HG03439 (cell line): ENCODE data around the gene RIPOR3.
"Not testable (repeated sequence)": the region's sequence is repeated elsewhere in the genome, so short reads cannot be mapped to it uniquely, and the experiment has no call there.

Experiments
- ATAC-seq: cut with Tn5 transposase; IDR thresholded peaks from one replicate; pipeline ENCODE4 v1.9.1; 2021; ENCODE audit warnings: mild to moderate bottlenecking, moderate library complexity; ENCODE audit not compliant: unreplicated experiment

The RIPOR3 gene

DNA sequence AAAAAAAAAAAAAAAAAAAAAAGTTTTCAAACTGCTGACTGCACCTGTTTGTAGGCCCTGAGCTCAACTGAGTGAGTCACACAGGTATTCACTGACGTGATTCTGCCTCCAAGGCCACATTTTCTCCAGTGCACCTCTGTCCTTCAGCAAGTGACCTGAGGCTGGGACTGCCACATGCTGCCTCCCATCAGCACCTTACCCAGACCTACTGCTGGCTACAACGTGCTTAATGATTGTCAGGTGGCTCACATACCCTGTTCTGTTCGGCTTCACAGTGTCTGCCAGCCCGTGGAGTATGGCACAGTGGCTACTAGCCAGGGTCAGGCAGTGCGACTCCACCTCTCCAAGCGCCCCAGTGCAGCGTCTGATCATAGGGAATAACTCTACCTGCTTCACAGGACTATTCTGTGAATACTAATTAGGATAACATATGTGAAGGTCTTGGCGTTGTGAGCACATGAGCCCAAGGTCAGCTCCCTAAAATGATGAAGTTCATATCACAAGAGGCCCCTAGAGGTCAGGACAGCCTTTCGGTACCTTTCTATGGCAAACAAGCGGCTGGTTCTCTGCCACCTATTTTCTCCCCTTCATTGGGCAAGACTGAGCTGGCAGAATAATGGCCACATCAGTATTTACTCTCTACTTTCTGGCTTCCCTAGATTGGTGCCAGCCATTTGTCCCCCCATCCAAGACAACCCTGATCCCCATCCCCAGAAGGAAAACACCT, 28.1 kb downstream of the RIPOR3 start:
- no peak for ATAC-seq

DNA sequence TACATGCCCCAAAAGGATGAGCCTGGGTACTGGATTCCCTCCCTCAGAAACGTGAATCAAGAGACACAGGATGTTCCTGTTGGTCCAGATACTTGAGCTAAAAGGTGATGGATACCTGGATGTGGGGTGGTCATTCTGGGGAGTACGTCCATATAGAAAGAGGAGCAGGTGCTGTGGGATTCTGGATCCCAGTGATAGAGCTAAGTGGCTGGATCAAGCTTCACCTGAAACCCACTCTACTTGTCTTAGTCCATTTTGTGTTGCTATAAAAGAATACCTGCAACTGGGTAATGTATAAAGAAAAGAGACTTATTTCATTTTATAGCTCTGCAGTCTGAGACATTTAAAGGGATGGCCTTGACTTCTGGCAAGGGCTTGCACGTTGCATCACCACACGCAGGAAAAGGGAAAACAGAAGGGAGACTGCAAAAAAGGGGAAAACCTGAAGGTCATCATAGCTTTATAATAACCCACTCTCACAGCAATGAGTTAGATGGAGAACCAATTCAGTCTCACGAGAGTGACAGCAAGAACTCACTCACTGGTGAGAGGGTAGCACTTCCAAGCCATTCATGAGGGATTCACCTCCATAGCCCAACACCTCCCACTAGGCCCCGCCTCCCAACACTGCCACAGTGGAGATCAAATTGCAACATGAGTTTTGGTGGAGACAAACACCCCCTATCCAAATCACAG, 31.2 kb downstream of the RIPOR3 start:
- ATAC-seq, result no peak

DNA sequence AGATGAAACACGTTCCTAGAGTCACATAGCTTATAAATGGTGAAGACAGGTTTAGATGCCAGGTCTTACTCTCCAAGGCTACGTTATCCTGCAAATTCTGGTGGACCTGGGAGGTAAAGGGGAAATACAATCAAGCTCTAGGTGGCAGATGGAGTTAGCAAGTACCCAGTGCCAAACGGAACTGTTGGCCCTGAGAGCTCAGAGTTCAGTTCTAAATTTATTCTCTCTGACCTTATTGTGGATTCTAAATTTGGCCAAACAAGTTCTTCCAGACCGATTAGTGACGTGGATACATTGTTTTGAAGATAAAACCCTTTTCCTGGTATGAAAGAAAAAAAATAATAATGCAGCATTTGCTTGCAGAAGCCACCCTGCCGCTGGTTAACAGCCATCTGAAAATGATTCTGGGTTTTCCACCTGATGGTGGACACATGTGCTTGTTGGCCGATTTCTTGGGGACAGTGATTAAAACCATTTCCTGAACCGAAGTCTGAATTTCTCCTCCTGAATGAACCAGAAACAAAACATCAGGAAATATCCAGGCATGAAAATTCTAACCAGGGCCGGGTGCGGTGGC, 32.5 kb downstream of the RIPOR3 start:
- no peak for ATAC-seq

DNA sequence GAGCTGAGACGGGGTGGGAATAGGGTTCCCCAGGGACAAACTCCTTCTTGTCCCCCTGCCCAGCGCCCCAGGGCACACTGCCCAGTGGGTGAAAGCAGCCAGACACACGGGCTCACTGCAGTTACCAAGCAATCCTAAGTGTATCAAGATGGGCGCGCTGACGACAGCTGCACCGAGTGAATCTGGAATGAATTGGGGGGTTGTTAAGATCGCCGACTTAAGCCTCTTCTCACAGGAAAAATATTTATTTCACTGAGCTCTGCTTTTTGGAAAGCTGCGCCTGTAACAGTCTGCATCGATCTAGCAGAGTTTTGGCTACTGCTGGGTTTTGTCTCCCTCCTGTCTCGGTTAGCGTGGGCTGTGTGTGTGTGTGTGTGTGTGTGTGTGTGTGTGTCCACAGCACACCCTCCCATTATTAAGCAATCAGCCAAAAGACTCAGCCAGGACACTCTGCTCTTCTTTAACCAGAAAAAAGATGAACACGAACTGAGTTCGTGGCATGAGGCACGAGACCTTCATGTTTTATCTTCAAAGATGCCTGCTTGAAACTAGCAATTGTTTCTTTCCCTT, 35.9 kb downstream of the RIPOR3 start:
- no peak for ATAC-seq

DNA sequence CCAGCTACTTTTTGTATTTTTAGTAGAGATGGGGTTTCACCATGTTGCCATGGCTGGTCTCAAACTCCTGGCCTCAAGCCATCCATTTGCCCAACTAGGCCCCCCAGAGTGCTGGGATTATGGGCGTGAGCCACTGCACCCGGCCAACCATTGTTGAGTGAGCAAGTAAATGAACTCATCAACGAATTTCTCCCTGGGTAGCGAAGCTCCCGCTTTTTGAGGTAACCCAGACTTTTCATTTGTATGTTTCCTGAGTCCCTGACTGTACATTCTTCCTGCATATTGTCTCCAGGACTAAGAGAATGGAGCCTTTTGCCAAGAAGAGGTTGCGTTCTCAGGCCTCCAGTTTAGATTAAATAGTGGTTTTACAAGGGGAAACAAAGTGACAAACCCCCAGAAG, 36.4 kb downstream of the RIPOR3 start:
- ATAC-seq, result no peak

DNA sequence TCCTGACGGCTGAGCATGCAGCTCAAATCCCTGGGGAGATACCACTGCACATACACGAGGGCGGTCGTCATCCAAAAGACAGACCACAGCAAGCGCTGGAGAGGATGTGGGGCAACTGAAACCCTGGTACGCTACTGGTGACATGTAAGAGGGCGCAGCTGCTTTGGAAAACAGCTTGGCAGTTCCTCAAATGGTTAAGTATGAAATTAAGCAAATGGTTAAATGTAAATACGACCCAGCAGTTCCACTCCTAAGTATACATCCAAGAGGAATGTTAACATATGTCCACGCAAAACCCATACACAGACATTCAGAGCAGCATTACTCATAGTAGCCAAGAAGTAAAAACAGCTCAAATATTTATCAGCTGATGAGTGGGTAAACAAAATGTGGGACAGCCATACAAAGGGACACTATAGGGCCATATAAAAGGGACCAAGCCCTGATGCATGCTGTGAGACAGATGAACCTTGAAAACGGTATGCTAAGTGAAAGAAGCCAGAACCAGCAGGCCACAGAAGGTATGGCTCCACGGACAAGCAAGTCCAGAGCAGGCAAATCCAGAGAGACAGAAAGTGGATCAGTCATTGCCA, 38.5 kb downstream of the RIPOR3 start:
- ATAC-seq, result no peak

- ATAC-seq, result no peak
Observed at GRCh38 chr20:50651676-50652075, 39.7 kb downstream of the RIPOR3 start.

GRCh38 chr20:50649590-50649989, 41.8 kb downstream of the RIPOR3 start:
- no peak for ATAC-seq

GRCh38 chr20:50648651-50649050, 42.7 kb downstream of the RIPOR3 start:
- no peak for ATAC-seq

DNA sequence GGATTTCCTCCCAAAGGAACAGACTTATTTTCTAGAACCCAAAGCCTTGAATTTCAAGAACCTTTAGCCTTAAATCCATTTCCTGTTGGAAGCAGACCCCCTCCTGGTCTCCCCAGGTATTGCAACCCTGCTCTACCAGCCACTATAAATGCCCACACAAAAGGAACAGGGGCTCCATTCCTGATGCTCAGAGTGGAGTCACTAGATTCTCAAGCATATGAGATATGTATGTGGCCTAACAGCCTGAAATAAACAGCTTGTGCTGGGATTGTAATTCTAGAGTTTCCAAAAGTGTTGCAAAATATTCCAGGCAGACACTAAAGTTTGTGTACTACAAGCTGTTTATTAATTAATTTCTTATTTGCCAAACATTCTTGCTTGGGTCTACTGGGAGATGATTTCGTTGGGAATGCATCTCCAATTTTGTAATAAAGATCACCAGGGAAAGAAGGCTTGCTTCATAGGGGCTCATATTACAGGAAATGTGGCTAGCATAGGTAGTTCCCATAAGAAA, 44.8 kb downstream of the RIPOR3 start:
- no peak for ATAC-seq

DNA sequence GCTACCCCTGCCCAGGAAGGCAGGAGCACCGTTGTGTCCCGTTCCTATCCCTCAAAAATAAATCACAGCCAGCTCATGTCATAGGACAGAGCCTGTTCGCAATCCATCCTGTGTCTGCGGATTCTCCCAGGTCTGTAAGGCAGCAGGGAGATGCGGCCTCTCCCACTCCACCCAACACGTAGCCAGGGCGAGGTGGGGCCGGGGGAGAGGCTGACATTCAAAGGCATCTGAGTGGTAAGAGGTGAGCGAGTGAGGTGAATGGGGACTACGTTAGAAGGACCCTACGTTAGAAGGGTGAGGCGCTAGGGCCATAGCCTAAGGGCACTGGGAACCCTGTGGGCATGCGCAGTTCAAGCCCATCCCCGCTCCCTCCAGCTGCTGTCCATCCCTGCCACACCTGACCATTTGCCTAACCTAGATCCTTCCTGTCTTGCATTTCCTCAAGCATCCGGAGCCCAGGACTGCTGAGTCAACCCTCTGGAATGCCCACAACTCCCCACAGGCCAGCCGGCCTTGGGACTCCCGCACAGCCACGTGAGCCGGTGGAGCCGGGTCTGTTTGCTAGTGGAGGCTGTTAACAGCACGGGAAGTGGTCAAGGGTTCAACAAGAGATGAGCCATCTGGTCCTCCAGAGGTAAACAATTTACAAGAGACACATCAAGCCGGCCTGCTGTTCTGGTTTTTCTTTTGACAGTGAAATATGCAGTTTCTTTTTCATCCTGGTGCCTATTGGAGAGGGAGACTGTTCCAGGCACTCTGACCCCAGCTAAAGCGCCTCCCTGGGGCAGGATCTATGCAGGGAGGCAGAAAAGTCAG, 45.9 kb downstream of the RIPOR3 start:
- ATAC-seq, result no peak

GRCh38 chr20:50642288-50642803, 49.0 kb downstream of the RIPOR3 start:
- no peak for ATAC-seq

DNA sequence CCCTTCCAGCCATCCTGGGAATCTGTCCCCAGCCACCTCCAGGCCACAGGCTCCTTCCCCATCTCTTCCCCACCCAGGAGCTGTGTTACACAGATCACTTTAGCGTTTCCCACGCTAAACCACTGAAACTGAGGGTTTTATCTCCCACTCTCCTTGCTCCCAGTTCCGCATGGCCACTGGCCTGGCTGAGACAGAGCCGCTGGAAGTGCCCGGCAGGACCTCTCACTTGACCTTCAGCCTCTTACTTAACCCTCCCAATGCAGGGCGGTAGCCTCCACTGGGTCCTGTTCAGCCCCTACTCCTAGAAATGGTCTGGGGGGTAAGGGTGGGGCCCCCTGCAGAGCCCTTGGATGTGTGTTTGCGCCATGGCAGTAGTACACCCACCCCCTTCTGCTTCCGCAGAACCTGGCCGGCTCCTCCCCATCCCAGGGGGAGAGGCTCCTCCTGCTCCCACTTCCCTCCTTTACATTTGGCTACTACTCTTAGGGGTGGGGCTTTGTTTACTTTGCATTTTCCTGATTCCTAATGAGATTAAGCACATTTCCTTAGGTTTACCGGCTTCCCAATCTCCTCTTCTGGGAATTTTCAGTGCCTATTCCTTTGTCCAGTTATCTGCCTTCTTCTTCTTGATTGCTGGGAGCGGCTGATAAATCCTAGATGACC, 49.6 kb downstream of the RIPOR3 start:
- ATAC-seq, result not testable (repeated sequence)

DNA sequence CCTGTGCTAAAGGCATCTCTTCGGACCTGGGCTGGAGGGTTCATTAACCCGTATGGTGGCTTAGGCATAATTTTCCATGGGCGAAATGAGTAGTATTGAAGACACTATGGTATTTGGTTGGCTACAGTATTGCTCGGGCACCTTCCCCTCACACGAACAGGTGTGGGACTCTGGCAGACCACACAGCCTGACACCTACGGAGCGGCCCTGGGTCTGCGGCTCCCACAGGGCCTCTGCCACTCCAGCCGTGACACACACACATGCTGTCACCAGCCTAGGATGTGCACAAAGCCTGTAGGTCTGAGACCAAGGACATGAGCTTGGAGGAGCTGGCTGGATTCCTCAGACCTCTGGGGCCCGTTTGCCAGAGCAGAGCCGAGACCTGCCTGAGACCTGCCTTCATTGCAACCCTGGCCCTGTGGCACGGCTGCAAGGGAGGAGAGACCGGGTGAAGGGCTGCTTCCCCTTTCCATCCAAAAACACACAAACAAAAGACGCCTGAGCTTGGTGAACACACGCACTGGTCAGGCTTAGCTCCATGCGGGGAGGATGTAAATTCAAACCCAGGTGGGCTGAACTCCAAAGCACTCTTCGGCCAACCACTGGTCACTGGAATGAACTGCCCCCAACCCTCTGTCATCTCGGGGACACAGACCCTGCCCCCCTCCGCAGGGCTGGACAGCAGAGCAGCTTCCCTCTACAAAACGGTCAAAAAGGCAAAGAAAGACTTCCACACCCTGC, 51.2 kb downstream of the RIPOR3 start:
- ATAC-seq, result not testable (repeated sequence)

DNA sequence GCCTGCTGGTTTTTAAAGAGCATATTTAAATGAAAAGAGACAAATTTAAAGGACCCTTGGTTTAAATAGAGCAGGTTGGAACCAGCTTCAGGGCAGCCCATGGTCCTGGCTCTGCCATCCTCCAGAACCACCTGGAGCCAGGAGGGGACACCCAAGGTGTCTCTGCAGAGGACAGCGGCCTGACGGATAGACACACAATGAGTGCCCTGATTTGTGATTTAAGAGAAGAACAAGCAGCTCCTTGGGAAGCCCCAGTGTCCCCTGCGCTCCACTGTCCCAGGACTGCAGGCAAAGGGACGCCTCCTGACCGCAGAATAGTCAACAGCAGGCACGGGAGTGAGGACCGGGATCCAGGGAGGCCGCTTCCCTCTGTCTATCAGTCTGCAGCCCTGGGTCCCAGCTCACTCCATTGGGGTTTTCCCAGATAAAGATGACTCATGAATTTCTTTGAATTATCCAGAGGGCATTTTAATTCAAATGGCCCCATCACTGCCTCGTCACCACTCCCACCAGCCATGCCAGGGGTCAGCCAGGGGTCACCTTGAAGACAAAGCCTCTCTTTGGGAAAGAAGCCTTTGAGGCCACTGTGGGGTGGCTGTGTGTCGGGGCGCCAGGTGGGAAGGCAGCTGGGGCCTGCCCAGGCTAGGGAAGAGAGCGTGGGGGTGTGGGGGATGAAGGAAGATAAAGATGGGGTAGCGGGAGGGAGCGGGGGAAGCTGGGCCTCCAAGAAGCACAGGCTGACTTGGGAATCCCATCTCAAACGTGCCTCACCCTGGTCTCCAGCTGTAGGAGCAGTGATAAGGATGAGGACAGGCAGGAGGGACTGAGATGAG, 53.1 kb downstream of the RIPOR3 start:
- not testable (repeated sequence) for ATAC-seq

- no peak for ATAC-seq
Observed at GRCh38 chr20:50636601-50637540, 54.5 kb downstream of the RIPOR3 start.
